ENCODE measurements around the gene MICU1. TPM values are rescaled to one million over a fixed set of nuclear protein-coding genes. Genes with fewer than 3 reads are reported as not detected.
"Not testable (repeated sequence)": the region's sequence is repeated elsewhere in the genome, so short reads cannot be mapped to it uniquely, and the experiment has no call there.

The MICU1 gene
- total RNA-seq, 1 experiment from 2014 or later: 89.4 TPM

DNA sequence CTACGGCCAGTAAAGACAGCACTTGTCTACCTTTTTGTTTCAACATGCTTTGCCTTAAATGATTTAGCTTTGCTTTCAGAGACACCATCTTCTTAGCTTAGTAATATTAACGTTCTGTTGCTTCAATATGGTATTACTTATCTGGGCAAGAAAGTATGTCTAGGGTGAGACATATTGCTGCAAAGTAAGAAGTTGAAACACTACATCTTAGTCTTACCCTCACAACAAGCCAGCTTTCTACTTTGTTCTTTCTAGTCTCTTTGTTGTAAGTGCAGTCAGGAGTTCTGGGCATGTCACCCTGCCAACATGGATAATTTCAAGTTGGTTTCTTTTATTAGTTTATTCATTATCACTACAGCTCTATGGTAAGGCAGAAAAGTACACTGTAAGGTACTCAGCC is 148.4 kb downstream of the MICU1 start:
- no TSS peak for BruUV-seq (replicated peaks)
- TF ChIP-seq, protein P1, sequence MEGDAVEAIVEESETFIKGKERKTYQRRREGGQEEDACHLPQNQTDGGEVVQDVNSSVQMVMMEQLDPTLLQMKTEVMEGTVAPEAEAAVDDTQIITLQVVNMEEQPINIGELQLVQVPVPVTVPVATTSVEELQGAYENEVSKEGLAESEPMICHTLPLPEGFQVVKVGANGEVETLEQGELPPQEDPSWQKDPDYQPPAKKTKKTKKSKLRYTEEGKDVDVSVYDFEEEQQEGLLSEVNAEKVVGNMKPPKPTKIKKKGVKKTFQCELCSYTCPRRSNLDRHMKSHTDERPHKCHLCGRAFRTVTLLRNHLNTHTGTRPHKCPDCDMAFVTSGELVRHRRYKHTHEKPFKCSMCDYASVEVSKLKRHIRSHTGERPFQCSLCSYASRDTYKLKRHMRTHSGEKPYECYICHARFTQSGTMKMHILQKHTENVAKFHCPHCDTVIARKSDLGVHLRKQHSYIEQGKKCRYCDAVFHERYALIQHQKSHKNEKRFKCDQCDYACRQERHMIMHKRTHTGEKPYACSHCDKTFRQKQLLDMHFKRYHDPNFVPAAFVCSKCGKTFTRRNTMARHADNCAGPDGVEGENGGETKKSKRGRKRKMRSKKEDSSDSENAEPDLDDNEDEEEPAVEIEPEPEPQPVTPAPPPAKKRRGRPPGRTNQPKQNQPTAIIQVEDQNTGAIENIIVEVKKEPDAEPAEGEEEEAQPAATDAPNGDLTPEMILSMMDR (IDR thresholded peaks at IDR 0.05; ENCODE audit: unreplicated experiment): no peak
- H3K9me3 Mint-ChIP-seq (ENCODE audit: low read depth, unreplicated experiment): no peaks in the 10 kb centered on the region
- H3K27me3 Mint-ChIP-seq (ENCODE audit: unreplicated experiment): no peaks in the 10 kb centered on the region
- CTCF ChIA-PET: interaction anchor here (0.6 to 1.1 kb wide), 2 partner anchors 62 to 900 kb away, joined by 3 to 4 read pairs; no protein-coding TSS in a partner anchor
- no peak for DNase-seq
- H3K4me3 Mint-ChIP-seq (ENCODE audit: low read depth, unreplicated experiment): no peak overlapping the region
- no peaks in the 10 kb centered on the region for H3K4me1 Mint-ChIP-seq (ENCODE audit: low read depth, unreplicated experiment)
- peaks cover 7% of the 10 kb centered on the region for H3K36me3 Mint-ChIP-seq (ENCODE audit: insufficient read depth, unreplicated experiment)
- no peak overlapping the region for H3K27ac Mint-ChIP-seq (ENCODE audit: unreplicated experiment)
- intact Hi-C loops (cut with micrococcal nuclease; ENCODE audit: unreplicated experiment): no loop called here

DNA sequence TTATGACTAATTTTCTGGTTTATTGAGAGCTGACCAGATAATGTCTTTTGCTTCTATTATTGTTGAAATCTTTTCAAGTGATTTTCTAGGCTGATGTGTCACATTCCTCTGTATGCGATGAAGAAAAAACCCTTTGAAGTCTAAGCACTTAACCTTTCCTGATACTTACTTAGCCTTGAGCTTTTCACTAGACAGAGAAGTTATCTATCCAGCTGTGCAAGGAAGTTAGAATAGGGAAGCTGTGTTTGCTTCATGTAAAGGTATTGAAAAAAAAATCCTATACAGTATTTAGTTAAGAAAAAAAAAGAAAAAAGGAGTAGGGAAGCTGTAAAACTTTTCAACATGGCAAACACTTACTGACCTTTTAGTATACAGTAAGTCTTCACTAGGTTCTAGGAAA is 153.6 kb downstream of the MICU1 start:
- DNase-seq: no peak
- Mint-ChIP-seq H3K27ac (ENCODE audit: unreplicated experiment) (no peak overlapping the region), H3K4me3 (ENCODE audit: low read depth, unreplicated experiment) (no peak overlapping the region), H3K9me3 (ENCODE audit: low read depth, unreplicated experiment) (no peaks in the 10 kb centered on the region), H3K27me3 (ENCODE audit: unreplicated experiment) (no peaks in the 10 kb centered on the region), H3K4me1 (ENCODE audit: low read depth, unreplicated experiment) (no peaks in the 10 kb centered on the region), H3K36me3 (ENCODE audit: insufficient read depth, unreplicated experiment) (peaks cover 7% of the 10 kb centered on the region)
- intact Hi-C loops (cut with micrococcal nuclease; ENCODE audit: unreplicated experiment): no loop called here
- BruUV-seq (replicated peaks): no TSS peak
- CTCF ChIA-PET: interaction anchor here (0.6 kb wide), 1 partner anchor 1892 kb away, joined by 4 read pairs; no protein-coding TSS in a partner anchor
- TF ChIP-seq, protein P1 (IDR thresholded peaks at IDR 0.05; ENCODE audit: unreplicated experiment): no peak

DNA sequence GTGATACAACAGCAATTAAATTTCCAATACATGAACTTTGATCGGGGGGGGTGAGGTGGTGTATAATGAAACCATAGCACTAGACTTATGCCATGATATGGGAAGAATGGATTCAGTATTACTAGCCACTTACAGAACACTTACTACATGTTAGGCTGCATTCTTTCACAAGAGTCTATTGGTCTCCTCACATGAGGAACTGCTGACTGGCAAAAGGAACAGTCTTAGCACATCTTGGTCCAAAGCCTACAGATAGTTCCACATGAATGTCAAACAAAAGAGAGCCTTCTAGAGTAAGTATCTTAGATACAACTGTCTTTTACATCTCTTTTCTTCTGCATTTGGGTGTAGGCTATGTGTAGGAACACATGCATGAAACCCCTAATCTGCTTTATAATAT is 155.2 kb downstream of the MICU1 start:
- H3K9me3 Mint-ChIP-seq (ENCODE audit: low read depth, unreplicated experiment): no peaks in the 10 kb centered on the region
- TF ChIP-seq, protein P1 (IDR thresholded peaks at IDR 0.05; ENCODE audit: unreplicated experiment): no peak
- intact Hi-C loops (cut with micrococcal nuclease; ENCODE audit: unreplicated experiment): no loop called here
- no peak overlapping the region for H3K4me3 Mint-ChIP-seq (ENCODE audit: low read depth, unreplicated experiment)
- no peaks in the 10 kb centered on the region for H3K27me3 Mint-ChIP-seq (ENCODE audit: unreplicated experiment)
- DNase-seq: no peak
- H3K27ac Mint-ChIP-seq (ENCODE audit: unreplicated experiment): no peak overlapping the region
- no TSS peak for BruUV-seq (replicated peaks)
- H3K36me3 Mint-ChIP-seq (ENCODE audit: insufficient read depth, unreplicated experiment): peaks cover 7% of the 10 kb centered on the region
- CTCF ChIA-PET: no interaction called here
- H3K4me1 Mint-ChIP-seq (ENCODE audit: low read depth, unreplicated experiment): peaks cover 6% of the 10 kb centered on the region

DNA sequence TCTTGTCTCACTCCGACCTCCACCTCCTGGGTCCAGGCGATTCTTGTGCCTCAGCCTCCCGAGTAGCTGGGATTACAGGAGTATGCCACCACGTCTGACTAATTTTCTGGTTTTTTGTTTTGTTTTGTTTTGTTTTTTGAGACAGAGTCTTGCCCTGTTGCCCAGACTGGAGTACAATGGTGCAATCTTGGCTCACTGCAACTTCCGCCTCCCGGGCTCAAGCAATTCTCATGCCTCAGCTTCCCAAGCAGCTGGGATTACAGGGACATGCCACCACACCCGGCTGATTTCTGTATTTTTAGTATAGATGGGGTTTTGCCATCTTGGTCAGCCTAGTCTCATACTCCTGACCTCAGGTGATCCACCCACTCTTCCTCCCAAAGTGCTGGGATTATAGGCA is 158.8 kb downstream of the MICU1 start:
- BruUV-seq (replicated peaks); H3K36me3 Mint-ChIP-seq (ENCODE audit: insufficient read depth, unreplicated experiment); intact Hi-C loops (cut with micrococcal nuclease; ENCODE audit: unreplicated experiment); H3K27ac Mint-ChIP-seq (ENCODE audit: unreplicated experiment); CTCF ChIA-PET; H3K27me3 Mint-ChIP-seq (ENCODE audit: unreplicated experiment); H3K9me3 Mint-ChIP-seq (ENCODE audit: low read depth, unreplicated experiment); H3K4me1 Mint-ChIP-seq (ENCODE audit: low read depth, unreplicated experiment); DNase-seq; H3K4me3 Mint-ChIP-seq (ENCODE audit: low read depth, unreplicated experiment): not testable (repeated sequence)

DNA sequence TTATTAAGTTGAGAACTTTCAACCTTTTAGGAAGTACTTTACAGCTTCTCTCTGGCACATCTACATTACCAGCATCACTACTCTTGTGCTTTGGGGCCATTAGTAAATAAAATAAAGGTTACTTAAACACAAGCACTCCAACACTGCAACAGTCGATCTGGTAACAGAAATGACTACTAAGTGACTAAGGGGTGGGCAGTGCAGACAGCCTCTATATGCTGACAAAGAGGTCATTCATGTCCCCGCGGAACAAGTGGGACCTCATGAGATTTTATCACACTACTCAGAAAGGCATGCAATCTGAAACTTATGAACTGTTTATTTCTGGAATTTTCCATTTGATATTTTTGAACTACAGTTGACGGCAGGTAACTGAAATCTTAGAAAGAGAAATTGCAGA is 159.9 kb downstream of the MICU1 start:
- H3K9me3 Mint-ChIP-seq (ENCODE audit: low read depth, unreplicated experiment): no peaks in the 10 kb centered on the region
- H3K4me3 Mint-ChIP-seq (ENCODE audit: low read depth, unreplicated experiment): no peak overlapping the region
- no peaks in the 10 kb centered on the region for H3K27me3 Mint-ChIP-seq (ENCODE audit: unreplicated experiment)
- BruUV-seq (replicated peaks): no TSS peak
- peaks cover 9% of the 10 kb centered on the region for H3K4me1 Mint-ChIP-seq (ENCODE audit: low read depth, unreplicated experiment)
- H3K36me3 Mint-ChIP-seq (ENCODE audit: insufficient read depth, unreplicated experiment): no peaks in the 10 kb centered on the region
- no peak for DNase-seq
- CTCF ChIA-PET: no interaction called here
- intact Hi-C loops (cut with micrococcal nuclease; ENCODE audit: unreplicated experiment): no loop called here
- TF ChIP-seq, protein P1 (IDR thresholded peaks at IDR 0.05; ENCODE audit: unreplicated experiment): no peak
- no peak overlapping the region for H3K27ac Mint-ChIP-seq (ENCODE audit: unreplicated experiment)

Measured in Calu3 (cell line).